KMS-11 (cell line): Measurements from ENCODE around the gene EDRF1.

Source experiments
- H2AFZ ChIP-seq: fragments of 200-600 bp; sonication (generic); 2 replicates; pipeline ENCODE4 v1.6.1; 2016; ENCODE audit warnings: antibody characterized with exemption, mixed run types, low read depth
- H3K27ac ChIP-seq: fragments of 200-600 bp; sonication (generic); 2 replicates; pipeline ENCODE4 v1.6.1; 2016; ENCODE audit warnings: mild to moderate bottlenecking, mixed run types
- H3K27me3 ChIP-seq: fragments of 200-600 bp; sonication (generic); 2 replicates; pipeline ENCODE4 v1.6.1; 2017; ENCODE audit warnings: mild to moderate bottlenecking, low read depth, mixed run types, moderate library complexity; ENCODE audit not compliant: insufficient read depth
- H3K36me3 ChIP-seq: fragments of 200-600 bp; sonication (generic); 2 replicates; pipeline ENCODE4 v1.6.1; 2017; ENCODE audit warnings: mild to moderate bottlenecking, mixed run types; ENCODE audit not compliant: insufficient read depth
- H3K4me1 ChIP-seq: fragments of 200-600 bp; sonication (generic); 2 replicates; pipeline ENCODE4 v1.6.1; 2016; ENCODE audit warnings: mild to moderate bottlenecking, low read depth, mixed run types; ENCODE audit not compliant: poor library complexity, severe bottlenecking
- H3K4me2 ChIP-seq: fragments of 200-600 bp; sonication (generic); 2 replicates; pipeline ENCODE4 v1.7.0; 2016; ENCODE audit warnings: mild to moderate bottlenecking, mixed run types
- H3K4me3 ChIP-seq: fragments of 200-600 bp; sonication (generic); IDR thresholded peaks from 2 replicates; pipeline ENCODE4 v1.6.1; 2017; ENCODE audit warnings: low read depth, low read length, mixed read lengths; ENCODE audit not compliant: insufficient read depth
- H3K79me2 ChIP-seq: fragments of 200-600 bp; sonication (generic); 2 replicates; pipeline ENCODE4 v1.6.1; 2016; ENCODE audit warnings: low read depth, mixed run types; ENCODE audit not compliant: insufficient read depth
- H3K9ac ChIP-seq: fragments of 200-600 bp; sonication (generic); 2 replicates; pipeline ENCODE4 v1.6.1; 2016; ENCODE audit warnings: mild to moderate bottlenecking, mixed run types
- H4K20me1 ChIP-seq: fragments of 200-600 bp; sonication (generic); 2 replicates; pipeline ENCODE4 v1.6.1; 2016; ENCODE audit warnings: mild to moderate bottlenecking, mixed run types; ENCODE audit not compliant: insufficient read depth
- CTCF ChIP-seq: fragments of 200-600 bp; sonication (generic); conservative IDR thresholded peaks from 2 replicates; pipeline ENCODE4 v1.6.1; 2017; ENCODE audit warnings: low read depth, mild to moderate bottlenecking, antibody characterized with exemption, low read length, moderate library complexity, mixed read lengths

Gene EDRF1

DNA sequence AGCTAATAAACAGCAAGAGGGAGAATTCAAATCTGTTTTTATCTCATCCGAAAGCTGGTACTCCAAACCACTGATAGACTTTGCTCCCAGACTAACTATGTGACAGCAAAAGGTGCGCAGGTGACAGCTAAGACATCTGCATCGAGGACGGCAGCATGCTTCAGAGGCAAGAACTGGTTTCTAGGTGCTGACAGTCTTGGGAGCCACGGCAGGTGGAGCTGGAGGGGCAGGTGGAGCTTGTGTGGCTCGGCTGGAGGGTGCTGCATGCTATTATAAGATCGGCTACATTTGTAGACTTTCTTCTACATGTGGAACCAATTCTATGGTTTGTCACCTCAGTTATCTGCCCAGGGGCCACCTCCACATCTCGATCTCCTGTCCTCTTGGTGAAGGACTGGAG is 77.9 kb downstream of the EDRF1 start:
- Histone ChIP-seq H3K4me2 (no peak overlapping the region), H4K20me1 (no peaks in the 10 kb centered on the region)

GRCh38 chr10:125797994-125798662 is 78.6 kb downstream of the EDRF1 start:
- Histone ChIP-seq H3K36me3 (no peaks in the 10 kb centered on the region), H3K79me2 (no peaks in the 10 kb centered on the region), H4K20me1 (no peaks in the 10 kb centered on the region), H3K4me2 (no peak overlapping the region), H2AFZ (no peak overlapping the region), H3K27me3 (no peaks in the 10 kb centered on the region), H3K9ac (no peak overlapping the region), H3K27ac (no peak overlapping the region), H3K4me3 (no peak overlapping the region), H3K4me1 (peaks cover 20% of the 10 kb centered on the region)
- no peak for TF ChIP-seq CTCF

More for the DNA sequence above, 77.9 kb downstream of the EDRF1 start:
- H3K36me3 ChIP-seq, result no peaks in the 10 kb centered on the region
- no peaks in the 10 kb centered on the region for H3K79me2 ChIP-seq
- H3K27ac ChIP-seq, result no peak overlapping the region
- no peaks in the 10 kb centered on the region for H3K27me3 ChIP-seq
- no peak for TF ChIP-seq CTCF
- H3K4me1 ChIP-seq, result peaks cover 20% of the 10 kb centered on the region
- no peak overlapping the region for H3K9ac ChIP-seq
- H2AFZ ChIP-seq, result no peak overlapping the region
- no peak overlapping the region for H3K4me3 ChIP-seq

DNA sequence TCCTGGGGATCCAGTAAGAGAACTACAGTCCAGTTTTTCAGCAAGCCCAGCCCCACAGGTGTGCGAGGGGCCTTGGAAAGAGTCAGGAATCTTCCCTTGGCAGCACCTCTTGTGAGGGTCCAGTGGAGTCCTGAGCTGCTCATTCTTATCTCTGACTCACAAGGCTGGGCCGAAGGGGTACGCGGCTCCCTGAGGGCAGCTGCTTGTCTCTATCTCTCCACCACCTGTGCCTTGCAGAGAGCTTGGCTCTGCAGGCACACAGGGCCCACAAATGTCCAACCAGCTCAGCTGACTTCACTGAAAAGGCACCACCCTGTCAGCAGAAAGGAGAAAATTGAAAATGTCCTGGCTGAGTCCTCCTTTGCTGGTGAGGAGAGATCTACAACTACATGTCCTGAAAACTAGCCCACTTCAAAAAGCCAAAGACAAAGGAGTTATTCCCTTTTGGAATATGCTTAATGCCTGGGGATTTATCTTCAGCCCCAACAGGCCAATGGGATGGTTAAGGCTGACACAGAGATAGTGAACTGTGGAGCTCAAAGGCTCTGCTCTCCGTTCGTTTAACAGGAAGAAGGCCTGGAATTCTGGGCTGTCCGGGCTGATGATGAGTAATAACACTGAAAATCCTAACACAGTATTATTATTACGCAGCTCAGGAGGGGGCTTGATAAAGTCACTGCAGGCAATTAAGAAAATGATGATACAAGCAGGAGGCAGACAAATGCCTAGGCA is 80.1 kb downstream of the EDRF1 start:
- Histone ChIP-seq H3K27me3 (no peaks in the 10 kb centered on the region), H3K9ac (no peak overlapping the region), H3K79me2 (no peaks in the 10 kb centered on the region), H3K4me1 (peaks cover 20% of the 10 kb centered on the region), H3K27ac (no peak overlapping the region), H3K4me3 (no peak overlapping the region), H2AFZ (no peak overlapping the region), H4K20me1 (no peaks in the 10 kb centered on the region), H3K4me2 (no peak overlapping the region), H3K36me3 (no peaks in the 10 kb centered on the region)
- TF ChIP-seq CTCF, result no peak

GRCh38 chr10:125801574-125801973 is 82.1 kb downstream of the EDRF1 start:
- H3K4me2 ChIP-seq, result no peak overlapping the region
- H3K27me3 ChIP-seq, result no peaks in the 10 kb centered on the region
- H2AFZ ChIP-seq, result no peak overlapping the region
- no peak overlapping the region for H3K27ac ChIP-seq
- no peak for TF ChIP-seq CTCF
- no peaks in the 10 kb centered on the region for H3K36me3 ChIP-seq
- no peak overlapping the region for H3K9ac ChIP-seq
- peaks cover 3% of the 10 kb centered on the region for H3K4me1 ChIP-seq
- H3K4me3 ChIP-seq, result no peak overlapping the region
- H3K79me2 ChIP-seq, result no peaks in the 10 kb centered on the region
- no peaks in the 10 kb centered on the region for H4K20me1 ChIP-seq
